ENCODE results near the gene LGI4.

DNA sequence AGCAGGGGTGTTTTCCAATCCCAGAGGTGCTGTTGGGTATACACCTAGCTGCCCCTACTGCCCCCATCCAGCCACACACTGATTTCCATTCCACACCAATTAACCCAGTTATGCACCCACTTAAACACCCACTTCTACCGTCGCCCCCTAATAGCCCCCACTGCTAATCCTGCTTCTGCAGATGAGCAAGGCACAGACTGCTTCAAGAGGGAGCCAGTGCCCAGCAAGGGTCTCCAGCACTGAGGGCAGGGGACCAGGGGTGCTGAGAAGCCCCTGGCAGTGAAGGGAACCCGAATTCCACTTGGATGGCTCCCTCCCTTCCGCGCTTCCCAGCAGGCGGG, 9.4 kb upstream of the LGI4 start:
- TF ChIP-seq, protein P1, sequence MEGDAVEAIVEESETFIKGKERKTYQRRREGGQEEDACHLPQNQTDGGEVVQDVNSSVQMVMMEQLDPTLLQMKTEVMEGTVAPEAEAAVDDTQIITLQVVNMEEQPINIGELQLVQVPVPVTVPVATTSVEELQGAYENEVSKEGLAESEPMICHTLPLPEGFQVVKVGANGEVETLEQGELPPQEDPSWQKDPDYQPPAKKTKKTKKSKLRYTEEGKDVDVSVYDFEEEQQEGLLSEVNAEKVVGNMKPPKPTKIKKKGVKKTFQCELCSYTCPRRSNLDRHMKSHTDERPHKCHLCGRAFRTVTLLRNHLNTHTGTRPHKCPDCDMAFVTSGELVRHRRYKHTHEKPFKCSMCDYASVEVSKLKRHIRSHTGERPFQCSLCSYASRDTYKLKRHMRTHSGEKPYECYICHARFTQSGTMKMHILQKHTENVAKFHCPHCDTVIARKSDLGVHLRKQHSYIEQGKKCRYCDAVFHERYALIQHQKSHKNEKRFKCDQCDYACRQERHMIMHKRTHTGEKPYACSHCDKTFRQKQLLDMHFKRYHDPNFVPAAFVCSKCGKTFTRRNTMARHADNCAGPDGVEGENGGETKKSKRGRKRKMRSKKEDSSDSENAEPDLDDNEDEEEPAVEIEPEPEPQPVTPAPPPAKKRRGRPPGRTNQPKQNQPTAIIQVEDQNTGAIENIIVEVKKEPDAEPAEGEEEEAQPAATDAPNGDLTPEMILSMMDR (IDR thresholded peaks at IDR 0.05), result no peak
- TF ChIP-seq MAZ (IDR thresholded peaks at IDR 0.05; ENCODE audit: borderline replicate concordance, low read depth, low read length) (no peak), TFCP2L1 (CRISPR knock-in tag; IDR thresholded peaks at IDR 0.05) (no peak), POLR2A (IDR thresholded peaks at IDR 0.05; ENCODE audit: low read length) (no peak), RAD21 (conservative IDR thresholded peaks at IDR 0.05 in 1 of 2, IDR thresholded peaks at IDR 0.05 in 1 of 2) (no peak), ESRRA (IDR thresholded peaks at IDR 0.05; ENCODE audit: borderline replicate concordance, low read length) (no peak), HDAC2 (IDR thresholded peaks at IDR 0.05) (no peak)
- TF ChIP-seq, protein P2, sequence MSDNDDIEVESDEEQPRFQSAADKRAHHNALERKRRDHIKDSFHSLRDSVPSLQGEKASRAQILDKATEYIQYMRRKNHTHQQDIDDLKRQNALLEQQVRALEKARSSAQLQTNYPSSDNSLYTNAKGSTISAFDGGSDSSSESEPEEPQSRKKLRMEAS (IDR thresholded peaks at IDR 0.05), result no peak
- TF ChIP-seq, protein P3, sequence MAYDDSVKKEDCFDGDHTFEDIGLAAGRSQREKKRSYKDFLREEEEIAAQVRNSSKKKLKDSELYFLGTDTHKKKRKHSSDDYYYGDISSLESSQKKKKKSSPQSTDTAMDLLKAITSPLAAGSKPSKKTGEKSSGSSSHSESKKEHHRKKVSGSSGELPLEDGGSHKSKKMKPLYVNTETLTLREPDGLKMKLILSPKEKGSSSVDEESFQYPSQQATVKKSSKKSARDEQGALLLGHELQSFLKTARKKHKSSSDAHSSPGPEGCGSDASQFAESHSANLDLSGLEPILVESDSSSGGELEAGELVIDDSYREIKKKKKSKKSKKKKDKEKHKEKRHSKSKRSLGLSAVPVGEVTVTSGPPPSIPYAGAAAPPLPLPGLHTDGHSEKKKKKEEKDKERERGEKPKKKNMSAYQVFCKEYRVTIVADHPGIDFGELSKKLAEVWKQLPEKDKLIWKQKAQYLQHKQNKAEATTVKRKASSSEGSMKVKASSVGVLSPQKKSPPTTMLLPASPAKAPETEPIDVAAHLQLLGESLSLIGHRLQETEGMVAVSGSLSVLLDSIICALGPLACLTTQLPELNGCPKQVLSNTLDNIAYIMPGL (CRISPR knock-in tag; IDR thresholded peaks at IDR 0.05; ENCODE audit: borderline replicate concordance), result no peak
- TF ChIP-seq, protein P4, sequence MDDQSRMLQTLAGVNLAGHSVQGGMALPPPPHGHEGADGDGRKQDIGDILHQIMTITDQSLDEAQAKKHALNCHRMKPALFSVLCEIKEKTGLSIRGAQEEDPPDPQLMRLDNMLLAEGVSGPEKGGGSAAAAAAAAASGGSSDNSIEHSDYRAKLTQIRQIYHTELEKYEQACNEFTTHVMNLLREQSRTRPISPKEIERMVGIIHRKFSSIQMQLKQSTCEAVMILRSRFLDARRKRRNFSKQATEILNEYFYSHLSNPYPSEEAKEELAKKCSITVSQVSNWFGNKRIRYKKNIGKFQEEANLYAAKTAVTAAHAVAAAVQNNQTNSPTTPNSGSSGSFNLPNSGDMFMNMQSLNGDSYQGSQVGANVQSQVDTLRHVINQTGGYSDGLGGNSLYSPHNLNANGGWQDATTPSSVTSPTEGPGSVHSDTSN (IDR thresholded peaks at IDR 0.05), result no peak

Measured in A549 (cell line).